Lung (tissue), 12 donors: ENCODE results near the gene CFAP206. TPM values are rescaled to one million over a fixed set of nuclear protein-coding genes. Genes with fewer than 3 reads are reported as not detected.

Experiments used
- ATAC-seq: fragments of 200-7000 bp; cut with Tn5 transposase; one replicate; pipeline ENCODE4 v1.9.1; 2020; ENCODE audit warnings: moderate number of reproducible peaks; ENCODE audit not compliant: insufficient read depth, low FRiP score
- DNase-seq, 3 donors: peaks; one replicate each; pipeline ENCODE4 v3.0.0-alpha.2; 2013 to 2017
- H3K27ac ChIP-seq, 2 donors: one replicate each; pipeline ENCODE4 v1.5.1; 2013; ENCODE audit warnings: mild to moderate bottlenecking in 2 of 2, moderate library complexity in 2 of 2, control low read depth in 1 of 2, inconsistent platforms in 1 of 2, low read depth in 1 of 2, low read length in 1 of 2
- H3K27me3 ChIP-seq, 3 donors: one replicate each; pipeline ENCODE4 v1.5.1; 2013; ENCODE audit warnings: low read length in 2 of 3; ENCODE audit not compliant: control insufficient read depth in 3 of 3, insufficient read depth in 3 of 3
- H3K36me3 ChIP-seq, 4 donors: one replicate each; pipeline ENCODE4 v1.5.1; 2013; ENCODE audit warnings: low read length in 4 of 4, mild to moderate bottlenecking in 1 of 4, moderate library complexity in 1 of 4; ENCODE audit not compliant: control insufficient read depth in 4 of 4, insufficient read depth in 4 of 4
- H3K4me1 ChIP-seq, 5 donors: one replicate each; pipeline ENCODE4 v1.5.1; 2013; ENCODE audit warnings: low read length in 5 of 5, mild to moderate bottlenecking in 2 of 5, moderate library complexity in 1 of 5; ENCODE audit not compliant: control insufficient read depth in 5 of 5, insufficient read depth in 5 of 5
- H3K4me3 ChIP-seq: one replicate; pipeline ENCODE4 v1.5.1; 2013; ENCODE audit warnings: mild to moderate bottlenecking, control low read depth, moderate library complexity
- H3K9ac ChIP-seq, 2 donors: one replicate each; pipeline ENCODE4 v1.5.1; 2013; ENCODE audit warnings: low read length in 2 of 2, control low read depth in 1 of 2; ENCODE audit not compliant: insufficient read depth in 1 of 2
- H3K9me3 ChIP-seq, 4 donors: one replicate each; pipeline ENCODE4 v1.5.1; 2013; ENCODE audit warnings: low read length in 3 of 4, mild to moderate bottlenecking in 1 of 4, moderate library complexity in 1 of 4; ENCODE audit not compliant: control insufficient read depth in 4 of 4, insufficient read depth in 3 of 4
- WGBS, 2 donors: extraction: QIAGEN DNeasy Blood & Tissue Kit; methylation state at CpG; one replicate each; pipeline ENCODE4 v1.1.7; 2013; 5-methylcytosine and 5-hydroxymethylcytosine counted together
- polyA plus RNA-seq, 2 donors: library from polyadenylated mRNA; stranded (reverse); fragments of 200-250 nt; gene quantifications; one replicate each; pipeline ENCODE4 v1.2.1, GENCODE V29; 2013
- total RNA-seq, 2 donors: library from RNA; depleted of rRNA in 1 of 2; stranded (reverse); fragments of >200 nt in 1 of 2; gene quantifications; one replicate each; pipeline ENCODE4 v1.2.1, GENCODE V29; 2014 to 2021
- TF ChIP-seq, protein P1 (sequence below): IDR thresholded peaks from 2 replicates; pipeline ENCODE4 v1.5.1; 2012; ENCODE audit warnings: mild to moderate bottlenecking; ENCODE audit errors: control extremely low read depth, extremely low read depth
- donor health status: control.
- donor health status: control.
- donor health status: Bipolar disorder and iron deficiency.
- donor health status: healthy.
- donor health status: DM: yes; HTN: yes; CAD: no.

Gene CFAP206
- total and polyA plus RNA-seq, 4 donors, result 2.3 to 15.0 (median 8.0) TPM

DNA sequence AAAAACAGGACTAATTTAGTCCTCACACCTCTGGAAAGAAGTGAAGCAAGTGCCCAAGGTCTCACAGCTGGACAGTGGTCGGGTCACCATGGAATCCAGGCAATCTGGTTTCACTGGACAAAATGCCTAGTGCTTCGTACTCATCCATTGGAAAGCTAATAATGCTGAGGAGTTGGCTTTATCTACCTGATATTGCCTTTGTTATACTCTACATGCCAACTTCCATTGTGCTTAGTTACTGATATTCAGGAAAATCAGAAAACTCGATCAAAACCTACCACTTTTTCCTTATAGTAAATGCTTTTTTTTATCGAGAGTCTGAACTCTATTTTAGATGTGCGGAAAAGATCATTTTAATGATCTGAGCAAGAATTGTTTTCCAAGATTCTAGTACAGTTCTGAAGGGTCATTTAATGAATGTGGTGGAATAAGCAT is 966 bp downstream of the CFAP206 start:
- H3K9me3 ChIP-seq, result no peaks in the 10 kb centered on the region
- DNase-seq, result no peak
- no peaks in the 10 kb centered on the region for H3K36me3 ChIP-seq
- no peaks in the 10 kb centered on the region for H3K27me3 ChIP-seq
- ATAC-seq, result no peak
- H3K9ac ChIP-seq, result peak overlapping the region in 1 of 2 donors; percentile 93
- 43 to 47% methylated on average over 5 of the region's 5 CpGs for WGBS, 2 donors
- TF ChIP-seq, protein P1, sequence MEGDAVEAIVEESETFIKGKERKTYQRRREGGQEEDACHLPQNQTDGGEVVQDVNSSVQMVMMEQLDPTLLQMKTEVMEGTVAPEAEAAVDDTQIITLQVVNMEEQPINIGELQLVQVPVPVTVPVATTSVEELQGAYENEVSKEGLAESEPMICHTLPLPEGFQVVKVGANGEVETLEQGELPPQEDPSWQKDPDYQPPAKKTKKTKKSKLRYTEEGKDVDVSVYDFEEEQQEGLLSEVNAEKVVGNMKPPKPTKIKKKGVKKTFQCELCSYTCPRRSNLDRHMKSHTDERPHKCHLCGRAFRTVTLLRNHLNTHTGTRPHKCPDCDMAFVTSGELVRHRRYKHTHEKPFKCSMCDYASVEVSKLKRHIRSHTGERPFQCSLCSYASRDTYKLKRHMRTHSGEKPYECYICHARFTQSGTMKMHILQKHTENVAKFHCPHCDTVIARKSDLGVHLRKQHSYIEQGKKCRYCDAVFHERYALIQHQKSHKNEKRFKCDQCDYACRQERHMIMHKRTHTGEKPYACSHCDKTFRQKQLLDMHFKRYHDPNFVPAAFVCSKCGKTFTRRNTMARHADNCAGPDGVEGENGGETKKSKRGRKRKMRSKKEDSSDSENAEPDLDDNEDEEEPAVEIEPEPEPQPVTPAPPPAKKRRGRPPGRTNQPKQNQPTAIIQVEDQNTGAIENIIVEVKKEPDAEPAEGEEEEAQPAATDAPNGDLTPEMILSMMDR, result no peak
- peak overlapping the region; percentile 38 for H3K4me3 ChIP-seq
- H3K27ac ChIP-seq, result peak overlapping the region; percentile 63
- no peaks in the 10 kb centered on the region for H3K4me1 ChIP-seq

- 86 to 97% methylated on average over 2 of the region's 2 CpGs for WGBS, 2 donors
- ATAC-seq (no peak), DNase-seq (no peak)
Measured at GRCh38 chr6:87419266-87419665, 11.5 kb downstream of the CFAP206 start.

DNA sequence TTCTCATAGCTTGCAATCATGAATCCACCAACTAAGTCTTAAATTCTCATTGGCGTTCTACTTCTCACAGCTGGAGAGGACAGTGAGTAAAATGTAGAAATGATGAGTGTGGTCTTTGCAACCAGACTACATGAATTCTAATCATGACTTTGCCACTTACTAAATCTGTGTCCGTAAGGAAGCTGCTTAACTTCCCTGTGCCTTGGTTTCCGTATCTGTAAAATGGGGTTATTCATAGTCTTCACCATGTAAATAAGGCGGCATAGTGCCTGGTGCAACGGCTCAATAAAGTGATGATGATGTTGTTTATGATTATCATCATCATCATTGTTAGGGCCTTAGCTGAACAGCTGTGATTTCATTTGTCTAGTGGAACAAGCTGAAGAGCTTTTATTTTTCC is 12.6 kb downstream of the CFAP206 start:
- TF ChIP-seq, protein P1, result no peak
- Histone ChIP-seq H3K9me3 (no peaks in the 10 kb centered on the region), H3K27ac (no peak overlapping the region), H3K4me3 (no peak overlapping the region), H3K27me3 (no peaks in the 10 kb centered on the region), H3K4me1 (no peaks in the 10 kb centered on the region), H3K9ac (no peak overlapping the region), H3K36me3 (no peaks in the 10 kb centered on the region)
- no peak for DNase-seq
- ATAC-seq, result no peak
- WGBS, 2 donors, result 93 to 97% methylated on average over 5 of the region's 5 CpGs

More at GRCh38 chr6:87419266-87419665, 11.5 kb downstream of the CFAP206 start:
- no peaks in the 10 kb centered on the region for H3K4me1 ChIP-seq
- no peak overlapping the region for H3K4me3 ChIP-seq
- no peaks in the 10 kb centered on the region for H3K36me3 ChIP-seq
- H3K27me3 ChIP-seq, result no peaks in the 10 kb centered on the region
- no peak overlapping the region for H3K9ac ChIP-seq
- no peak overlapping the region for H3K27ac ChIP-seq
- no peaks in the 10 kb centered on the region for H3K9me3 ChIP-seq
- TF ChIP-seq, protein P1, result no peak

DNA sequence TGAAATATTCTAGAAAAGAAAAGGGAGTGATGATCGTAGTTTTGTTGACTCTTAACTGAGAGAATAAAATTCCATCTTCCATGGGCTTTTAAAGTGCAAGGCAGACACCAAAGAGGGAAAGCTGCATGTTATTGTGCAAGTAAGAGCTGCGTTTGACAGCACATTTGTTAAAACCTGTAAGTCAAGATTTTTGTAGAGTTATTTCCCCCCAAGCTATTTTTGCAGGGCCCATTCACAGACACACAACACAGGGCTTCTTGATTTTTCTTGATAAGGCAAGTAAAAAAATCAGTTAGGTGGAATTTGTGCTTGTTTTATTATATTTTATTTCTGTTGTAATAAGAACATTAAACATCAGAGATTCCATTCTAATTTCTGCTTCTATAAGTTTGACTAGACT is 13.8 kb downstream of the CFAP206 start:
- 59 to 72% methylated on average over 2 of the region's 2 CpGs for WGBS, 2 donors
- H3K27ac ChIP-seq, result no peak overlapping the region
- H3K36me3 ChIP-seq, result no peaks in the 10 kb centered on the region
- no peak overlapping the region for H3K9ac ChIP-seq
- no peaks in the 10 kb centered on the region for H3K27me3 ChIP-seq
- TF ChIP-seq, protein P1, result no peak
- DNase-seq (peak in 2 of 3 donors; percentile 30 to 43), ATAC-seq (no peak)
- no peaks in the 10 kb centered on the region for H3K9me3 ChIP-seq
- H3K4me3 ChIP-seq, result no peak overlapping the region
- H3K4me1 ChIP-seq, result no peaks in the 10 kb centered on the region
